Duodenal mucosa (tissue), 2 donors: ENCODE results near the gene KRT6A.

ENCODE experiments used
- H3K27ac ChIP-seq: one replicate; pipeline ENCODE4 v1.7.0; 2013; ENCODE audit warnings: low read depth, low read length
- H3K27me3 ChIP-seq, 2 donors: one replicate each; pipeline ENCODE4 v1.7.0; 2013; ENCODE audit warnings: low read length in 2 of 2, control low read depth in 1 of 2; ENCODE audit not compliant: insufficient read depth in 2 of 2, control insufficient read depth in 1 of 2
- H3K36me3 ChIP-seq, 2 donors: one replicate each; pipeline ENCODE4 v1.7.0; 2013; ENCODE audit warnings: low read length in 2 of 2, control low read depth in 1 of 2; ENCODE audit not compliant: insufficient read depth in 2 of 2, control insufficient read depth in 1 of 2
- H3K4me1 ChIP-seq, 2 donors: one replicate each; pipeline ENCODE4 v1.7.0; 2013; ENCODE audit warnings: low read length in 2 of 2, control low read depth in 1 of 2; ENCODE audit not compliant: insufficient read depth in 2 of 2, control insufficient read depth in 1 of 2
- H3K4me3 ChIP-seq, 2 donors: one replicate each; pipeline ENCODE4 v1.7.0; 2013; ENCODE audit warnings: low read length in 2 of 2, low read depth in 1 of 2
- H3K9ac ChIP-seq, 2 donors: one replicate each; pipeline ENCODE4 v1.7.0; 2013; ENCODE audit warnings: low read length in 2 of 2, low read depth in 1 of 2
- H3K9me3 ChIP-seq, 2 donors: one replicate each; pipeline ENCODE4 v1.7.0; 2013; ENCODE audit warnings: low read length in 2 of 2, control low read depth in 1 of 2; ENCODE audit not compliant: control insufficient read depth in 1 of 2

Gene KRT6A

DNA sequence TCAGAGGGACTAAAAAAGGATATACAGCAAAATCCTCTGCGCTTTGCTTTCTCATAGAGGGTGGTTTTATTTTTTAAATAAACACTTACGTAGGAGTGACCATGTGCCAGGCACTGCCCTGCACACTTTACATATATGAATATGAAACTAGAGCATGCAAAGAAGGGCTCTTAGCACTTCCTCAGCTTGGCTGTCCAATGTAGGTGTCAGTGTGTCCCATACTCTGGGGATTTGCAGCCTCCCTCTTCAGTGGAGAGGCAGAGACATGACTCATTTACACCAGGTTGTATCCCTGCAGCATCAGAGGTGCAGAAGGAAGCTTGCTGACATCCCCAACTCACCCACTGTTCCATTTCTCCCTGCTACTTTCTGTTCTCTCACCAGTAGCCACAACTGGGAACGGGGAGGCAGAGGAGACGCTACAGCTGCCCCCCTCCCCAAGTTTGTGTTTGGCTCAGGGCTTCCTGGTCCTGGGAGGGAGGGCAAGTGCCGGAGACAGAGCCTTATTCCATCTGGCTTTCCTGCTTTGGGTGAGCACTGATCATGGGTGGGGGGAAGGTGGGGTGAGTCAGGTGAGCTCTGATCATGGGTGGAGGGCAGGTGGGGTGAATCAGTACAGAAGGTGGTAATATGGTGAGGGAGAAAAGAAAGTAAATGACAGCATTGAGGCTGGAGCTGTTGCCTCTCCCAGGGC, 32.0 kb upstream of the KRT6A start:
- peaks cover 3 to 5% of the 10 kb centered on the region in 2 donors for H3K27me3 ChIP-seq
- no peak overlapping the region for H3K4me3 ChIP-seq
- no peak overlapping the region for H3K27ac ChIP-seq
- no peaks in the 10 kb centered on the region for H3K36me3 ChIP-seq
- peaks cover 3 to 5% of the 10 kb centered on the region in 2 donors for H3K4me1 ChIP-seq
- H3K9ac ChIP-seq = no peak overlapping the region
- H3K9me3 ChIP-seq = no peaks in the 10 kb centered on the region

- Histone ChIP-seq H3K9me3 (no peaks in the 10 kb centered on the region), H3K27ac (no peak overlapping the region), H3K4me1 (peaks cover 3 to 5% of the 10 kb centered on the region in 2 donors), H3K27me3 (peaks cover 3 to 5% of the 10 kb centered on the region in 2 donors), H3K4me3 (no peak overlapping the region), H3K36me3 (no peaks in the 10 kb centered on the region), H3K9ac (no peak overlapping the region)
Measured at GRCh38 chr12:52524241-52524897, 31.3 kb upstream of the KRT6A start.

DNA sequence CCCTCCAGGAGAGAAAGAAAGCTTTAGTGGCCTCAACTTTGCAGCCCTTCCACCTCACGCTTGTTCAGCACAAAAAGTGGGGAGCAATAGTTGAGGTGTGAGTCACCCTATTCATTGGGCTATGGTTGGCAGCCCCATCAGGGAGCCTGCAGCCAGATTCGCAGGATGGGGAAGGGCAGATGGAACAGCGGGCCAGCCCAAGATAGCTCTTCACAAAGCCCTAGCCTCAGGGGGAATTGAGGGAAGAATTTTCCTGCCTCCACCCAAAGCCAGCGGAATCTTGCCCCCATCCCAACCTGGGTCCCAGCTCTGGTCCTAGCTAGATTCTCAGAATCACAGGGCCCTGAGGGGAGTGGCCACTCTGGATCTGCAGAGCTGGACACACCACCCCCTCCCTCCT, 30.8 kb upstream of the KRT6A start:
- Histone ChIP-seq H3K9me3 (no peaks in the 10 kb centered on the region), H3K27me3 (peaks cover 3 to 5% of the 10 kb centered on the region in 2 donors), H3K27ac (no peak overlapping the region), H3K36me3 (no peaks in the 10 kb centered on the region), H3K9ac (no peak overlapping the region), H3K4me3 (no peak overlapping the region), H3K4me1 (peaks cover 3 to 5% of the 10 kb centered on the region in 2 donors)

DNA sequence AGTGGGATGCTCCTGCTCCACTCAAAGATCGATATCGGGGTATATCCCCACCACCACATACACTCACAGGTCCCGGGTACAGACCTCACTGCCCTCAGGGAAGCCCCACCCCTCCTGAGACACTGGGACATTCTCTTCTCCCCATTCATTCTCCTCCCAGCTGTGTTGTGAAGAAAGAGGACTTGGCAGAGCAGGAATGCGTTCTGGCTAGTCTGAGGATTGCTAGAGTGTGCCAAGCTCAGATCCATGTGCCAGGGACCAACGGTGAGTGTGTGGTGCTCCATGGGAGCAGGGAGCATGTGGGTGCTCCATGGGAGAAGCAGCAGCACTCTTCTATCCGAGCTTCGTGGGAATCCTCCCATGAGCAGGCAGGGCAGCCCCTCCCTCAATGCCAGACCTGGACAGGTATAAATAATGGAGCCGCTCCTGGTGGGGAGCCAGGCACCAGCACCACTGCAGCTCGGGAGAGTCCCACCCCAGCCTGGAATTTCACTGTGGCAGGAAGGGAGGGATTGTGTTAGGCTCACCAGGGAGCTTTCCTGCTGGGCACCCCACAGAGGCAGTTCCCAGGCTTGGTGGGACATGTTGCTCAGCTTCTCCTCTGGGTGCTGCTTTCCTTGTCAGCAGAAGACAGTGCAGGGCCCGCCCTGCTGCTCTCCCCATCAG, 29.4 kb upstream of the KRT6A start:
- Histone ChIP-seq H3K27ac (no peak overlapping the region), H3K4me1 (peaks cover 3 to 5% of the 10 kb centered on the region in 2 donors), H3K36me3 (no peaks in the 10 kb centered on the region)

GRCh38 chr12:52521568-52522266, 28.7 kb upstream of the KRT6A start:
- Histone ChIP-seq H3K36me3 (no peaks in the 10 kb centered on the region), H3K4me1 (peaks cover 3 to 5% of the 10 kb centered on the region in 2 donors), H3K9ac (no peak overlapping the region), H3K9me3 (no peaks in the 10 kb centered on the region), H3K4me3 (no peak overlapping the region), H3K27ac (no peak overlapping the region), H3K27me3 (peaks cover 3 to 5% of the 10 kb centered on the region in 2 donors)

More for the DNA sequence above, 29.4 kb upstream of the KRT6A start:
- Histone ChIP-seq H3K4me3 (no peak overlapping the region), H3K9ac (no peak overlapping the region), H3K27me3 (peaks cover 3 to 5% of the 10 kb centered on the region in 2 donors), H3K9me3 (no peaks in the 10 kb centered on the region)

DNA sequence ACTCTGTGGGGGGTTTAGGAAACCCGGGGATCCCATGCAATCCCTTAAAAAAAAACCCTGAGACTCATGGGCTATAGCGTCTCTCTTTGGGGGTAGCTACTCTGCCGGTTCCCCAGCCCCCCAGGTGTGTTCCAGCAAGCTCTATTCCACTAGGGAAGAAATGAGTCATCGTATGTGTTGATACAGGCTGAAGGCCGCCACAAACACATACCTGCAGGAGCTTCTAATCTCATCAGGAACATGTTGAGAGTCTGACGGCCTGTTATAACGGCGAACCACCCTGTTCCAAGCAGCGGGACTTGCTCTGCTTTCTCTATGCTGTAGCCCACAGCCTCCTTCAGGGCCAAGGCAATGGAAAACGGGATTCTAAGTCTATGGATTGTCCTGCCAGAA, 28.1 kb upstream of the KRT6A start:
- Histone ChIP-seq H3K27ac (no peak overlapping the region), H3K9ac (no peak overlapping the region)

GRCh38 chr12:52519826-52520662, 27.0 kb upstream of the KRT6A start, which contains the start of gene KRT5:
TSS of gene KRT5 (minus strand) at chr12:52520394. CDS start at chr12:52520296, 98 bp downstream.
- Histone ChIP-seq H3K9ac (no peak within 1 kb of the TSS), H3K4me1 (peaks cover 3 to 5% of the 10 kb centered on the region in 2 donors), H3K9me3 (no peaks in the 10 kb centered on the region), H3K27me3 (peaks cover 3 to 5% of the 10 kb centered on the region in 2 donors), H3K36me3 (no peaks in the 10 kb centered on the region), H3K27ac (no peak within 1 kb of the TSS), H3K4me3 (no peak within 1 kb of the TSS)

More for the DNA sequence above, 28.1 kb upstream of the KRT6A start:
- Histone ChIP-seq H3K4me1 (peaks cover 3 to 5% of the 10 kb centered on the region in 2 donors), H3K36me3 (no peaks in the 10 kb centered on the region), H3K27me3 (peaks cover 3 to 5% of the 10 kb centered on the region in 2 donors), H3K4me3 (no peak overlapping the region), H3K9me3 (no peaks in the 10 kb centered on the region)

- no peak overlapping the region for H3K9ac ChIP-seq
- H3K4me3 ChIP-seq = no peak overlapping the region
- peaks cover 3 to 5% of the 10 kb centered on the region in 2 donors for H3K27me3 ChIP-seq
- H3K4me1 ChIP-seq = peaks cover 3 to 5% of the 10 kb centered on the region in 2 donors
- no peak overlapping the region for H3K27ac ChIP-seq
- no peaks in the 10 kb centered on the region for H3K9me3 ChIP-seq
- no peaks in the 10 kb centered on the region for H3K36me3 ChIP-seq
Measured at GRCh38 chr12:52519387-52519703, 26.3 kb upstream of the KRT6A start.

DNA sequence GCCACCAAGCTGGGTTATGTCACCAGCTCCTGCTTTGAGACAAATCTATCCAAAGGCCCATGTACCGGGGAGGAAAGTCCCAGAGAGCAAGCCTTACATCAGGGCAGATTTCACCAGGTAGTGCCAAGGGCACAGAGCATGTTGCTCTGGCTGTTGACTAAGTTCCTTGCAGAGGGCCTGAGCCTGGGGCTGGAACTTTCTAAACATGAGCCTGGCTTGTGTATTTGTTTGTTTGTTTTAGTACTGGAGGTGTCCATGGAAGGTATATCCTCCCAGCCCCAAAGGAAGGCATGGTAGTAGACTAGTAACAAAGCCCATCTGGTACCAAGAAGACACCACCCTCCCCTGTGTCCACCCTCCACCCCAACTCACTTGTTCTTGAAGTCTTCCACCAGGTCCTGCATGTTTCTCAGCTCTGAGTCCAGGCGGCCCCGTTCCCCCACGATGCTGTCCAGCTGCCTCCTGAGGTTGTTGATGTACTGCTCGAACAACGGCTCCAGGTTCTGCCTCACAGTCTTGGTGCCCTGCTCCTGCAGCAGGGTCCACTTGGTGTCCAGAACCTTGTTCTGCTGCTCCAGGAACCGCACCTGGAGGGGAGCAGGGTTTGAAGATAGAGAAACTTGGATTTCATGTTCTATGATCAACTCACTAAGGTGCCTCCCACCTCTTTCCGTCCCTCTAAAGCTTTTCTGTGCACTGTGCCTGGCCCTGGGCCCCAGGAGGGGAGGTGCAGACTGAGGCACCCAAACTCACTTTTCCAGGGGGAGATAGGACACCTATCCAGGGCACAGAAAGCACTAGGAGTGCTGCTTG, 25.7 kb upstream of the KRT6A start:
- H3K4me3 ChIP-seq = no peak overlapping the region
- H3K9me3 ChIP-seq = no peaks in the 10 kb centered on the region
- H3K27me3 ChIP-seq = peaks cover 3 to 5% of the 10 kb centered on the region in 2 donors
- H3K36me3 ChIP-seq = no peaks in the 10 kb centered on the region
- no peak overlapping the region for H3K27ac ChIP-seq
- H3K4me1 ChIP-seq = peaks cover 3 to 5% of the 10 kb centered on the region in 2 donors
- H3K9ac ChIP-seq = no peak overlapping the region
